CD4-positive, alpha-beta T cell treated with Interleukin-6 for 4 hours (primary cell): ENCODE data around the gene PFDN1.
A peak's percentile ranks its signal among the peaks of the same experiment; 100 is the strongest.
"Not testable (repeated sequence)": the region's sequence is repeated elsewhere in the genome, so short reads cannot be mapped to it uniquely, and the experiment has no call there.

Experiments
- DNase-seq: peaks from one replicate; pipeline ENCODE4 v3.0.0-alpha.2; 2020; ENCODE audit warnings: mixed read lengths

The PFDN1 gene, protein sequence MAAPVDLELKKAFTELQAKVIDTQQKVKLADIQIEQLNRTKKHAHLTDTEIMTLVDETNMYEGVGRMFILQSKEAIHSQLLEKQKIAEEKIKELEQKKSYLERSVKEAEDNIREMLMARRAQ

DNA sequence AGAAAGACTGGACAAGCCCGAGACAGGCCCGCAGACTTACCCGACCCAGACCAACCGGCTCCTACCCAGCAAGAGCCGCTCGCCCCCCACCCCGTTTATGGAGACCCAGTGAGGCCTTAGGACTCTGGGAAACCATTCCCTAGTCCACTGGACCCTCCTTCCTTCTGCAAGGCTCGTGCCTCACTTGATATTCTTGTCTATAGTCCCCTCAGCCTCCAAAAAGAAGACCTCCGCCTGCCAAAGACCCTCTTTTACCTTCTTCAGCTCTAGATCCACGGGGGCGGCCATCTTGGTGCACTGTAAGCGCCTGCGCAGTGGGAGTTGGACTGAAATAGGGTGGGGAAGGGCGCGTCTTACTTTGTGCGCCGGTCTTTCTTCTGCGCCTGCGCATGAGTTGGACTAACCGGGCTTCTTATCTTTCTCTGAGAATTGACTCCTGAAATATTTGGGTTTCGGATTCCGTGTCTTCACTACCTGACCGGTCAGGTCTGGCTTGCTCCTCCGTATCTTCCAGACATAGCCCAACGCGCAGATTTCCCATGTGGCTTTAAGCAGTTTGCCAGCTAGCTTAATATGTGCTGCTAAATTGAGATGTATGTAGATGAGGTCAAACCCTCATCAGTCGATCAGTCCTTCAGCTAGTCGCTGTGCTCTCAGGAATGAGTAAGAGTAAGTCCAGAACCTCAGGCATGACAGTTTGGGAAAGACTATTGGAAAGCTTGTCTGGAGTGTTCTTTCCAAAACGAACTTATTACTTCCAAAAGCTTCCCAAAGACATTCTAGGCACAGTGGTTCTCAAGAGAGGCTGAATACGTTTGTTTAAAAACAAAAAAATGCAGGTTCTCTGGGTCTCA, at the start of gene PFDN1:
Gene PFDN1 (minus strand): TSS at position 316 of the 854 bp plus-strand sequence. CDS start 28 bp downstream, at position 288.
- peak; percentile 93 for DNase-seq

DNA sequence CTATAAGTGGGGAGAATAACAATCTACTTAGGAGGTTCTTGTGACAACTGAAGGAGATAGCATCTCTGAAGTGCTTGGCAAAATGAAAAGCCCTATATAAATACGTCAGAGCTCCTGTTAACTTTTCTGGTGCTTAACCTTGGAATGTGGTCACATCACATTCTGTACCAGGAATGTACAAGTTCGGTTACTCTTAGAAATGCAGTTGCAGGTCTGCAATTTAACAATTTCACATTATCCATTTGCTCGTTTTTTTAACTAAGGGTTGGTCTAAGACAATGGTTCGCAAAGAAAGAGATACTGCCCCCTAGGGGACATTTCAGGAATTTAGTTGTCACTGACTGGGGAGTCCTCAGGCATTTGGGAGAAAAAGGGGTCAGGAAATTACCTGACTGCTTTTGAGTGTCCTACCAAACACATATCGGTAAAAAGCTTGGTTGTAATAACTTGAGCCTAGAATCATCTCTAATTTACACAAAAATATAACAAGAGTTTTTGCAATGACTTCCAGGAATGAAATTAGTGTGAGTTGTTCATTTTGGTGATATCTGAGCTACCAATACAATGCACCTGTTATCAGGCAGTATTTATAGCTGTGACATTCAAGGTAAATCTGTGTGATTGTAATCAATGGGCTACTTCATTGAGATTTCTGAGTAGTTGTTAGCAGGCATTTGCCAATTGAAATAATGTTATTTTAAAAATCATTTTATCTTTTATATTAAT, 48.9 kb upstream of the PFDN1 start:
- peak; percentile 71 for DNase-seq

DNA sequence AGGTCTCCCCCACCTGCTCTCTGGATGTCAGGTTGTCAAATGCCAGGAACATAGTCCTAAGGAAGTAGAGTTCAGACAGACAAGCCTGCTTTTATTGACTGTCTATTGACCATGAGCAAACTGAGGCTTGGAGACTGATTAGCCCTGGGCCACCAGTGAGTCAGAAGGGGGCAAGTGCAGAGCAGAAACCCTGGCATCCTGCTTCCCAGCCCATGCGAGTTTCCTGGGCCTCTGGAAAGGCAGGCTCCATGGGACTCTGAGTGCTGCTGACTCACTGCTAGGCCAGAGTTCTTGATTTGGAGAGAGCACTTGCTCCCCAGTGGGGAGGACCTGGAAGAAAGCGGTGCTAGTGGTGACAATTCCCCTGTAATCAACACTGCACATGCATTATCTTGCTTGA, 46.3 kb upstream of the PFDN1 start:
- DNase-seq, result no peak

DNA sequence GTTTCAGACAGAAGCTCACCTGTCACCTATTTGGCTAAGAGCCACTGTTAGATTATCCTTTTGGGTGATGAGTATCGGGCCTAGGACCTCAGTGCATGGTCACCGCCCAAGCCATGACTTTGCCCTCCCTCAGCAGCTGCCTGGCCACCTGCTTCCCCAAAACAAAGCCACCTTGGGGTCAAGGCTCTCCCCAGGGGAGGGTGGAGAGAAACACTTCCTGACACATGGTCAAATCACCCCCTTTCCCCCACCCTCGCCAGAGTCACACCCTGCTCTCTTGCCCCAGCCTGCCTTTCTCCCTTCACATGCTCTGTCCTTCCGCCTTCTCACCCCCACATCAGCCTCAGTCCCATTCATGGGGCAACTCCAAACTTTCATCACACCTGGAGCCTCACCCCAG, 45.2 kb upstream of the PFDN1 start:
- no peak for DNase-seq

DNA sequence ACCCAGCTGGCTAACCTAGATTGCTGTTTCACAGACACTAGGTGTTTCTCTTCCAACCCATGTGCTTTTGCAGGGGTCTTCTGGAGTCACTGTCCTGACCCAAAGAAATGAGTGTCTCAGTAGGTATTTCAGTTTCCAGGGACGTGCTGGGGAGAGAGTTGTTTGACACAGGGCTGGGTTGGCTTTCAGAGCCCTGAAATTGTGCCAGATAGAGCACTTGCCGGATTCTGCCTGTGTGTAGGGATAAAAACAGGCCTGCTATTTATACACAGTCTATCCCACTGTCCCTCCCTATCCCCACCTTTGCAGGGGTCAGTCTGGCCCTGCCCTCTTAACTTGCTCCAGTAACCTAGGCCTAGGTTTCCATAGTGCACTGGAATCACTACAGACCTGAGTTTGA, 44.5 kb upstream of the PFDN1 start:
- no peak for DNase-seq

DNA sequence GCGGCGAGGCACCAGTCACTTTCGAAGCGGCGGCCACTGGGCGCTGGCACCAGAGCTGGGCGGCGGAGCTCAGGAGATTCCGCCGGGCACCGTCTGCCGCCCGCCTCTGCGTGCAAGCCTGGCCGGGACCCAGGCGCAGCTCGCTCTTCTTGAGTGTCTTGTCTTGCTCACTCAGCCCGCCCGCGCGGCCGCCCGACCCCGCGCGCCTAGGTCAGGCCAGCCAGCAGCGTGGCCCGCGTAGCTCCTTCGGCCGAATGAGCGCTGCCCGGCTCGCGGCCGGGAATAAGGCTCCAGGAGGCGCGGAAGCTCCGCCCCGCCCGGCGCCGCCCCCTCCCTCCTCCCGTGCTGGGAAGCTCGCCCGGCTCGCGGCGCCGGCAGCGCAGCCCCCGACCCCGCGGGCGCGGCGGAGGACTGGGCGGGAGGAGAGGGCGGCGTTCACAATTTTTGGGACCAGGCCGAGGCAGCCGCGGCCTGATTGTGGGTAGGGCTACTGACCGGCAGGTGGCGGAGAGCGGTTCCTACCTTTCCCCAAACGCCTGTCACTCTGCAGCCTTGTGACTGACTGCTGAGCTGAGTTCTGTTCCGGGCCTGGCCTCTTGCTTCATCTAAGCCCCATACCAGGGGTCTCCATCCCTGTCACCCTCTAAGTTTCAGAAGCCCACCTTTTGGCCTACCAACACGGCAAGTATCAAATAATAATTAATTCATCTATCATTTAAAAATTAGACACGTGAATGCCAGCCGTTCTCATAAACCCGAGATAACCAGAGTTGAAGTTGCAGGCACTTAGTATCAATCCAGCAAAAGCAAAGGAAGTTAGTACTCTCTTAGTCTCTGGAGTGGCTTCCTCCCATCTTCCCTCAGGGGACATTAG, 43.7 kb upstream of the PFDN1 start, which contains the start of gene HBEGF:
Gene HBEGF (minus strand): TSS at position 256 of the 874 bp plus-strand sequence. CDS start 275 bp downstream, outside the sequence.
- peak; percentile 69 for DNase-seq

DNA sequence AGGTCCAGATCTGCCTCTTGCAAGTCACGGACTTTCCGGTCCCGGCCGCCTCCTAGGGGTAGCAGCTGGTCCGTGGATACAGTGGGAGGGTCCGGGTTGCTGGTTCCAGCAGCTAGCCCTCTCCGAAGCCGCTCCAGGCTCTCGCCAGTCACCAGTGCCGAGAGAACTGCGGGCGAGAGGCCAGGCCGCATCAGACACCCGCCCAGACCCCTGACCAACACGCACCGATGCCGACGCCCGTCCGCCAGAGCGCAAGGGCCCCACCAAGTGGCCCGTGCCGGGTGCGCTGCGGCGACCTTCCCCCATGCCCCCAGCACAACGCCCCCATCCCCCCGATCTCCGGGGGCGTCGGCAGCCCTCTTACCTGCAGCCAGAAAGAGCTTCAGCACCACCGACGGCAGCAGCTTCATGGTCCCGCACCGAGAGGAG, 43.0 kb upstream of the PFDN1 start:
- no peak for DNase-seq

DNA sequence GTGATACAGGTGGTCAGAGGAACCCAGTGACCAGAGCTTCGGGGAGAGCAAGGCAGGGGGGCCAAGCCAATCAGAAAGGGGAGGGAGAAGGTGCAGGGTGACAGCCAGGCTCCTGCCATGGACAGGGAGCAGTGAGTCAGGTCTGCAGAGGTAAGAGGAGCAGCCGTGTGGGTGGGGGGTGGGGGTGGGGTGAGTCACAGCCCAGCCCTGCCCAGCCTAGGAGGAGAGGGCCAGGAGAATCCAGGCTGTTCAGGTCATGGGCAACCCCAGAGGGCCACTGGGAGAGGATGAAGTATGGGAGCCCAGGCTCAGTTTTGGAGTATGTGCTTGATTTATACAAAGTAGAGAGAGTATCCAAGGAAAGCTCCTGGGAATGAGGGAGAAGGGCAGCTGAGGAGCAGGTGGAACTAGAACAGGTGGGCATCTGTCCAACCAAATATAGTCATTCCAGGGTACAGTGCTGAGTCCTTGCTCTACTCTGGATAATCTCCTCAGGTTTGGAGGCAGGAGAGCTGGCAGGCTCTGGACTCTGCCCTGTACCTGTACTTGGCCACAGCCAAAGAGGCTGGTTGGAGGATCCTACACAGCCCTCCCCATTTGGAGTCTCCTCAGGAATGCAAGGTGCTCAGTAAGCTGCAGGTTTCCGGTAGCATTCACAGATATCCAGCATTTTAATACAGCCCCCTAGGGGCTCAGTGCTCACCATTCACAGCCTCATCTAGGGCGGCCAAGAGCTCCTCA, 42.0 kb upstream of the PFDN1 start:
- peak; percentile 36 for DNase-seq

DNA sequence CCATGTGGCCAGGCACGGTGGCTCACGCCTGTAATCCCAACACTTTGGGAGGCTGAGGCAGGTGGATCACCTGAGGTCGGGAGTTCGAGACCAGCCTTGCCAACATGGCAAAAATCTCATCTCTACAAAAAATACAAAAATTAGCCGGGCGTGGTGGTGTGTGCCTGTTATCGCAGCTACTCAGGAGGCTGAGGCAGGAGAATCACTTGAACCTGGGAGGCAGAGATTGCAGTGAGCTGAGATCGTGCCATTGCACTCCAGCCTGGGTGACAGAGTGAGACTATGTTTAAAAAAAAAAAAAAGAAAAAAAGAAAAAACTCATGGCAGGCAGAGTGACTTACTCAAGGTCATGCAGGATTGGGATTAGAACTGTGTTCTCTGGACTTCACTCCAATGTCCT, 40.9 kb upstream of the PFDN1 start:
- not testable (repeated sequence) for DNase-seq

DNA sequence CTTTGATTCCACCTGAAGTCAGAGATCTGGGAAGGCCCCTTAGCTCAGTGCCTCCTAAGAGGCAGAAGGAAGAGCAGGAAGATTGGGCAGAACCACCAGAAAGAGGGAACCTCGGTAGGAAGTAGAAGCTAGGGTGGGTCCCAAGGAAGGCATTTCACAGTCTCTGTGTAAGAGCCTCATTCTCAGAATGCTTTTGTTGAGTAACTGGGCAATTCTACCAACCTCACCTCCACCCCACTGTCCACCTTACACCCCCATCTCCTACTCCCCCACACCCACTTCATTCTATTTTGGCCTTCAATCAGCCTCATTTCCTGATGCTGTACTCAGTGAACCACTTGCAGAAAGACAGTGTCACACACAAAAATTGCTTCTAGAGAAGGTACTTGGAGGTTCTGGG, 40.0 kb upstream of the PFDN1 start:
- no peak for DNase-seq

DNA sequence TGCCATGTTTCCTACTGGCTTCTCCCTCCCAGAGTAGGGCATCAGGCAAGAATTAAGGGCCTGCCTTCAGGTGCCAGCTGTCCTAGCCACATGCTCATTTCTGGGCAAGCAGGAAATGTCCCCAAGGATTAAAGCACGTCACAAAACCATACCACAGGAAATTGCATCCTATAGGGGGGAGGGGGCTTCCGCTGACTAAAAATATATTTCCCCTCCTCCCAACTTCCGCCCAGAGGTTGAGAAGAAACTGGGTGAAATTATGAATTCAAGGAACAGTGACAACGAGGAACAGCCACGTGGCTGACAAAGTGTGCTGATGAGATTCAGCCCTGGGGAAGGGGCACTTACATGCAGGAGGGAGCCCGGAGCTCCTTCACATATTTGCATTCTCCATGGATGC, 39.4 kb upstream of the PFDN1 start:
- peak; percentile 38 for DNase-seq

DNA sequence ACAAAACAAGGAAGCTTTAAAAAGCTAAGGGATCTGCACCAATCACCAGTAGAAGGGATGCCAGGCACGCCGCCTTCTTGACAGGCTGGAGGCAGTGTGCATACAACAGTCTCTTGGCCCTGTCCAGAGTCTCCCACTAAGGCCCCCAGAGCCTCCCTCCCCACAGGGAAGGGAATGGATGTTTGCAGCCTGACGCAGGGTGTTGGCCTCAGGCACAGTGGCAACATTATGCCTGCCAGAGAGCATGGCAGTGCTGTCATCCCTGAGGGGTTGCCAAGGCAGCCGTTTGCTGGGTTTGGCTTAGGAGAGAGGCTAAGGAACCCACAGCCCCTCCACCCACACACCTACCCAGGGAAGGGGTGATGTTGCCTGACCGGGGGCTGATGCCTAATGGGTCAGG, 38.7 kb upstream of the PFDN1 start:
- no peak for DNase-seq

DNA sequence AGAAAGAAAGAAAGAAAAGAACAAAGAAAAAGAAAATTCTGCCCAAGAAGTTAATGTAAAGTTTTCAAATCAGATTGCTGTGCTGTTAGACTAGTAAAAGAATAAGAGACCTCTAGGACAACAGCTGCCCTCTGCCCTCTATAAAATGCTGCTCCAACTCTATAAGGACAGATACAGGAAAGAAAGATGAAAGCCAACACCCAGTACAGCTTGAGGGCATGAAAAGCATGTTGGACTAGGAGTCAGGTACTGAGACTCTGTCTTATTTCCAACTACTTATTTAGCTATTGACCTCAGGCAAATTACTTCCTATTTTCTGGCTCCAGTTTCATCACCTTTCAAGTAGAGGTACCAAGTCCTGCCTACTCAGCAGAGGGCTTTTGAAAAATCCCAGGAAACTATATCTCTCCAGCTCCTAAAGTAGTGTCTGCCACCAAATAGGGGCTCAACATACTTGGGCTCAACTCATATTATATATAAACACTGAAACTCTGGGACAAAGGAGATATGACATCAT, 37.8 kb upstream of the PFDN1 start:
- DNase-seq, result no peak

DNA sequence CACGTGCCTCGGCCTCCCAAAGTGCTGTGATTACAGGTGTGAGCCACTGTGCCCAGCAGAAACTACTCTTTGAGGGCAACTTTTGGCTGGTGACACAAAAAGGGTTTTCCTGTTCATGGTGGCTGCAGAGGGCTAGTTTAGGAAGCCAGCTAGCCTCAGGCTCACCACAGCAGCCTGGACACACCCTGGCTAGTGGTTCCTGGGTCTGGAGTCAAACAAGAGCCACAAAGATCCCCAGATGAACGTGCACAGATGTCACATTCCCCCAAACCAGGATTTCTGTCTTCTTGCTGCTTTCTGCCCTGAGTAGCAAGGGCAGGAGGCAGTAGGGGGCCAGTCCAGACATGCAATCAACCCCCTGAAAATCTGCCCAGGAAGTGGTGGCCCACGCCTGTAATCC, 36.7 kb upstream of the PFDN1 start:
- DNase-seq, result no peak

DNA sequence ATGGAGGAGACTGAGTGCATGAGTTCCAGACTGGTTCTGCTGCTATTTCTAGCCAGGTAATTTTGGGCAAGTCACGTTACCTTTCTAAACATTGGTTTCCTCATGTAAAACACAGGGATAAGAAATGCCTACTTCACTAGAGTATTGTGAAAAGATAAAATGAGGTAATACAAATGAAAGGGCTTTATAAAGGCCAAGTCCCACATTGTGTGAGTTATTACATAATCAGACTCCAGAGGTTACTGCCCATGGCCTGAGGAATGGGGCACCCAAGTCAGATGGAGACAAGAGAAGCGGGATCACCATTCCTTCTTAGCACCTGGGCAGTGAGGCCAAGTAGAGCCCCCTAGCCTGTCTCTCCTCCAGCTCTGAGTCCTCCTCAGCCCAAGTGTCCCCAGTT, 36.0 kb upstream of the PFDN1 start:
- DNase-seq, result no peak

DNA sequence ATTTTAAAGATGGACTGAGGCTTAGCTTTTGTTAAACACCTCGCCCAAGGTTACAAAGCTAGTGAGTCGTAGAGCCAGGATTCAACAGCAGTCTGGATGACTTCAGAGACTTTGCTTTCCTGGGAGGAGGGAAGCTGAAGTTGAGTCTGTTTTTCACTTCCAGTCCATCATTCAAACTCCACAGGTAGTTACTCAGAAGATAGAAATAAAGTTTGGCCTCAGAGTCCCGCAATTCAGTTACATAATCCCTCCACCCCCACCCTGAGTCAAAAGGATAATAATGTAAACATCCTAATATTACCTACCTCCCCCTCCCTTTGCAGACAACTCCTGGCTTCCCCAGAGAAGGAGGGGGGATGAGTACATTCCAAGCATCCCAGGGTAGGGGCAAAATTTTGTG, 35.4 kb upstream of the PFDN1 start:
- no peak for DNase-seq

DNA sequence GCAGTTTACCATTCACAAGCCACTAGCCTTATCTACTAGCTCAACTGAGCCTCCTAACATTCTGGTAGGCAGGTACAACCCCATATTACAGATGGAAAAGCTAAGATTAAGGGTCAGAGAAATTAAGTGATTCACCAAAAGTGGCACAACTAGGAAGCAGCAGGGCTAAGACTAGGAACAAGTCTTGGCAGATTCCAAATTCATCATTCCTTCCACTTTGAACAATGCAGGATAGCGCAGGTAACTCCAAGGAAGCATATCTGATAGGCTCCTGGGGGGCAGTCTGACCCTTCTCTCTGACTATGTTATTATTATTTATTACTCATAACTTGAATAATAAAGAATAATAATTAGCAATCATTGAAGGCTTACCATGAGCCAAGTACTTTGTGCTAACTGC, 35.0 kb upstream of the PFDN1 start:
- no peak for DNase-seq

DNA sequence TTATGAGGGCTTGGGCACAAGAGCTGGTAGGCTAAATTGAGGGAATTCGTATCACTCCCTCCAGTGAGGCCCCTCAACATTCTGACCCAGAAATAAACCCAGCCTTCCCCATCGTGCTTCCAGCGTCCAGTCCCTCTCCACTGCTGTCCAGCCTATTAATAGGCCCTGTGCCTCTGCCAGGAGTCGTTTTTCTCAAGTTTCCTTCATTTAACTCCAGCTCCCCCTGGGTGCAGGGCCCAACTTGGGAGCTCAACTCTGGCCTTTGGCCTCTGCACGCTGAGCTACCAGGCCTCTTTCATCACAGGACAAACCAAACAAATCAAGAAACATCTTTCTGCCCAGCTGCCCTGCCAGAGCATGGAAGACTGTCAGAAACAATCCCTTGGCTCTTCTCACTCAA, 33.5 kb upstream of the PFDN1 start:
- no peak for DNase-seq

DNA sequence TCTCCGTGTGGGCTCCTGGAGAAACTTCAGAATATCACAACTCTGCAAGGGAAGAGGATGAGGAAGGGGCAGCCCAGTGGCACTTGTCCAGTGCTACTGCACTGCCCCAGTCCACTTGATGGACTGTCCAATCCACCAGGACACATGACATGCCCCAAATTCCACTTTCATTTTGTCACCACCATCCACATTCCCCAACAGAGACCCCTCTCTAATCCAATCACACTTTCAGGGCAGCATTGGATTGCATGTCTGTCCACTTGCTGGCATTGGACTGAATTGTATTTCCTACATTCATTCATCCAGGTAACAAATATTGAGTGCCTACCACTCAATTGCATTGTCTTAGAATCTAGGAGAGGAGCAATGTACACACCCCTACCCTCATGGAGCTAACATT, 28.7 kb upstream of the PFDN1 start:
- DNase-seq, result no peak

DNA sequence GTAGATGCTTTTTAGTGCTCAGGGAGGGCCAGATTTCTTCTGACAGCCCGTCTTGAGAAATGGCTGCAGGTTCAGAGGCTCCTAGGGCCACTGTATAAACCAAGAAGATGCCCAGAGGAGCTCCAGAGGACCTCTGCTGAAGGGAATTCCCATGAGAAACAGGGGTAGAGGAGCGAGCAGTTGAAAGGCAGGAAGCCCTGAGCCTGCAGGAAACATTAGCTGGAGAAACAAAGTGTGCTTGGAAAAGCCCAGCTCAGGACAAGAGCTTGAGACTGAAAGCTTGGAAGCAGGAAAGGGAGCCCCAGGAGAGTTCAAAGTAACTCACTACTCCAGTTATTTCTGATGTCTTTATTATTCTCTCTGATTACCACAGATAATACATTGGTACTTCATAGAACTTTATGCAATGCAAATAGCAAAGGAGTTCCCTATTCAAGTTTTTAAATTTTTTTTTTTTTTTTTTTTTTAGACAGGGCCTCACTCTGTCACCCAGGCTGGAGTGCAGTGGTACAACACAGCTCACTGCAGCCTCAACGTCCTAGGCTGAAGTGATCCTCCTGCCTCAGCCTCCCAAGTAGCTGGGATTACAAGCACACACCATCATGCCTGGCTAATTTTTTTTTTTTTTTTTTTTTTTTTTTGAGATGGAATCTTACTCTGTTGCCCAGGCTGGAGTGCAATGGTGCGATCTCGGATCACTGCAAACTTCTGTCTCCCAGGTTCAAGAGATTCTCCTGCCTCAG, 27.0 kb upstream of the PFDN1 start:
- no peak for DNase-seq
